CD4-positive, alpha-beta T cell treated with Interferon gamma for 1 hour (primary cell): ENCODE measurements around the gene CEBPG.

ENCODE experiments used
- DNase-seq: peaks from one replicate; pipeline ENCODE4 v3.0.0-alpha.2; 2020

The CEBPG gene

DNA sequence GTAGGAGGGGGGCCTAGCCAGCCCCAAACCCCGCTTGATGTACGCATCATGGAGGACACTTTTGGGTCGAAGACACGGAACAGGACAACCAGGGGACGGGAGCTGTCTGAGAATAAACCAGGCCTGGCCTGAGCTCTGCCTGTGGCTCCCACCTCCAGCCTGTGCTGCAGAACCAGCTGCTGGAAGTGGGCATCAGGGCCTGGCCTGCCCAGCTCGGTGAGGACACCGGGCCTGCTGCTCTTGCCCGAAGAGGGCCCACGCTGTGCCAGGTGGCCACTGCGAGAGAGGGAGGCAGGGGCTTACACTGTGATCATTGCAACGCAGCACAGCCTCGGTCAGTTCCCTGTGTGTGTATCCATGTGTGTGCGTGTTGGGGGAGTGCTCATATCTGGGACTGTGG, 34.6 kb downstream of the CEBPG start:
- DNase-seq: no peak

DNA sequence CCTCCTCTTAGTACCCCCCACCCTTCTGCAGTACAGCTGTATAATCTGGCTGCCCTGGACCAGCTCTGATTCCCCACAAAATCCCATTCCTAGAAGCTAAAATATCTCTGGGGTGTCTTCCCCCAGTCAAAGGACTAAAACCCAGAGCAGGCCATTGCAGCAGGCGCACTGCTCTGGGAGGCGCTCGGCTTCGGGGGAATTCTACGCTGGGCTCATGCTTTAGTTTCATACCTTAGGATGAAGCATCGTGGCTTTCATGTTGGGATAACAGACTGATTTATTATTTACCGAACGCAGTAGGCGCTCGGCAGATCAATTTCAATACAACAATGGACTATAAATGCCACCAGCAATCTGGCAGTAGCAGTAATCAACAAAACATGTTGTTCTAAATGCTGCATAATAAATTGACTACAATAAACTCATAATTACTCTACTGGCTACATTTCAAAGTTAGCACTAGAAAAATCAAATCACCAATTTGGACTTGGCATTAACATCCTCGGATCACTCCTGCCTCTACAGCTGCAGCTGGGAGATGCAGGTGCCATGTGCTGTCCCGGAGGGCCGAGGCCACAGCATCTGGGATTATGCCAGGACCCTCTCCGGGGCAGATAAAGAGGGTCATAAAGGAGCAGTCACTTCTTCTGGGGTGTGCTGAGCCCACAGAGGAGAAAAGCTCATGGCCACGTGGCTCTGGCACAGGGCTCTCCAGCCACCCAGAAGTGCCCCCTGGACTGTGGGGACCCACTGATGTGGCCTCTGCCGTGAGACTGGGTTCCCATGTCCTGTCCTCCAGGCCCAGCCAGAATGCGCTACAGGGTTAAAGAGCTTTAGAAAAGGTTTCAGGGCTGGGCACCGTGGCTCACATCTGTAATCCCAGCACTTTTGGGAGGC, 35.3 kb downstream of the CEBPG start:
- no peak for DNase-seq

DNA sequence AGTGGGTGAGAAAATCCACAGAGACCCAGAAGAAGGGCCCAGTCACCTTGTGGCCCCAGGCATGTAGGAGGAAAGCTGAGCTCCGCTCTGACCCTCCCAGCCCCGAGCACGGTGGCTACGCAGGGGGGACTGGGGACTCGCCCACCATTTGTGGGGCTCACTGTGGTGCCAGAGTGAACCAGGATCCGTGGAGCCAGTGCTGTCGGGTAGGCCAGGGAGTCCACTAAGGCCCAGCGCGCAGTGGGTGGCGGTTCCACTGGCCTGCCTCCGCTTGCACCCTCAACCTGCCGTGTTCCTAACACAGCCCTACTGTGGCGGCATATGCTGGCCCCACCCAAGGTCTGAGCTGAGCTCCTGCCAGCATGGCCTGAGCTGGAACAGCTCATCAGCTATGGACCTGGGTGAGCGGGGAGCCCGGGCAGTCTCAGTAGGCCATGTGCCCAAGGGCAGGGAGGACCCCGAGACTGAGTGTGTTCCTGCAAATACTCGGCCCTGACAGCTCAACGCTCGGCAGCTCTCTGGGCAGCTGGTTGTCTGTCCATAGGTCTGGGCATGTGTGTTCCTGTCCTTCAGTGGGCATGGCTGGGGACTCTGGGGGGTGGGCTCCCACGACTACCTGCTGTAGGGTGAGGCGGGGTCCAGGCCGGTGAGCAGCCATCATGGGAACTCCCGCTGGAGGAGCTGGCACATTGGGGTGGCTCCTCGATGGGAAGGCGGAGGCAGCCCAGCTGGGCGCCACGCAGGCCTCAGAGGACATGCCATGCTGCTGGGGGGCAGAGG, 36.6 kb downstream of the CEBPG start:
- no peak for DNase-seq

DNA sequence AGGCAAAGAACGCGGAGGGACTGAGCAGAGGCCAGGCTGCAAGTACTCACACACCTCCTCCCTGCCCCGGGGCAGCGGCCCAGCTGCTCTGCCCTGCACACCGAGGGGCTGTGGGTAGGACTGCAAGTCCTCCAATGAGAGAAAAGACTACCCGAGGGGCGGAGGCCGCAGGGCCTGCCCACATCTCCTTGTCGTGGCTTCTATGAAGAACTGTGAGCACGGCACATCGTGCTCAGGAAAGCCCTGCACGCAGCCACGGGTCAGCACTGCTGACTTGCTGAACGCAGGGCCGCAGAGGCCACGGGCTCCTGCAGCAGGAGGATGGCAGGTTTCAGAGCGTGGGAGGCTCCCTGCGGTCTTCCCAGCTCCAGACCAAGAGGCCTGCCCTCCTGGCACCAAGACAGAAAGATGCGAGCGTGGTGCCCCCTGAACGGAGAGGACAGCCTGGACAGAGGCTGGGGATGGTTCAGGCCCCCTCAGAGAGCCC, 37.4 kb downstream of the CEBPG start:
- no peak for DNase-seq

DNA sequence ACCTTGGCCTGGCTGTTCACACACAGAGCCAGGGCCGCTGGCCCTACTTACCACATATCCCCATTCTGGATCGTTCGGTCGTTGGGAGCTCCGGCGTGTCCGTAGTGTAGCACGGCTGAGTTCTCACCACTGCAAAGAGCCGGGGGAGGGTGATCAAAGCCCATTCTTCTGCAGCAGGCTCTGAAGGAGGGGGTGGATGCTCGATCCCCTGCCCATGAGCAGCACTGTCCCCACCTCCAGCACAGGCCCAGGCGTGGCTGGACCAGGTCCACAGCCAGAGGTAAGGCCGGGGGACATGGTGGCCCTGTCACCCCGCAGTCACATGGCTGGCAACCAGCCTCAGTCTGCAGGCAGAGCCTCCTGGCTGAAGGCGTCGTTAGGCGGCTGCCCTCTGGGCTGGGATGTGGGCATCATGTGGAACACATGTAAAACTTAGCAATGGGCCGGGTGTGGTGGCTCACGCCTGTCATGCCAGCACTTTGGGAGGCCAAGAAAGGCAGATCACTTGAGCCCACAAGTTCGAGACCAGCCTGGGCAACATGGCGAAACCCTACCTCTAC, 38.2 kb downstream of the CEBPG start:
- no peak for DNase-seq

DNA sequence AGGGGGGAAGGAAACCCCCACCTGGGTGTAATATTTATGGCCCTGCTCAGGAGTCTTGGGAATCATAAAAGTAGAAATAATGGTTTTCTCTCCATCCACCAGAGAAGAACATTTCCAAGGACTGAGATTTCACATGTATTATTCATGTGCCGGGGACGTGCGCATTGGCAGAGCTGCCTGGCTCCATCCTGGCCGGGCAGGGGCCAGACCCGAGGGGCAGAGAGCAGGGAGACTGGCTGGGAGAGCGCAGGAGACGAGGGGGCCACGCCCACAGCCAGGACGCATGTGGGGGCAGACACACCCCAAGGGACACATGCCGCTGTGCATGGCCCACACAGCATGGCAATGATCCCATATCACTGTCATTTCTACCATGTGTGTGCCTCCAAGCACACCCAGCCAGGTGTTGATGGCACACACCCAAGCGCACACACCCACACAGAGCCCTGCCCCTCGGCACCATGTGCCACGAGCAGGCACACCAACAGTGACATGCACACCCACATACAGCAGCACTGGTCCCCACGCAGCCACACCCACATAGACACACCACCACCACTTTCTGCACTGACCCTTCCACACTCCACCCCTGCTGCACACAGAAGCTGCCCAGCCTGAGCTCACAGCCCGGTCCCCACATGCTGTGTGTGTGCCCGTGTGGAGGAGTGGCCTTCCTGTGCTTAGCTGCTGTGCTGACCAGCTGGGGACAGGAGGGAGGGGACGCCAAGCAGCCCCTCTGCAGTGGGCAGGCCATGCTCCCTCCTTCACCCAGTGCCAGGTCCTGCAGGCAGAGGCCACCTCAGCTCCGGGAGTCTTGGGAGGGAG, 39.3 kb downstream of the CEBPG start:
- DNase-seq: no peak

DNA sequence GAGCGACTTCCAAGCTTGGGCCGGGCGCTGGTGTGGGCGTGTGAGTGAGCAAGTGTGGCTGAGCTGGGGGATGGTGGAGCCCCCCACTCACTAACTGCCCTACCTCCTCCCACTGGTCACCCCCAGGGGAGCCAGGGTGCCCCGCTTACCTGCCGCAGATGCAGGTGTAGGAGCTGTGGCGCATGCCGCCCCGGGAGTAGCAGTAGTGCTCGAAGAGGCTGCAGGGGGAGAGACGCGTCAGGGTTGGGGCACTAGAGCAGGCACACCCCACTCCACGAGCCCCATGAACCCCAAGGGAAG, 39.9 kb downstream of the CEBPG start:
- DNase-seq: no peak

DNA sequence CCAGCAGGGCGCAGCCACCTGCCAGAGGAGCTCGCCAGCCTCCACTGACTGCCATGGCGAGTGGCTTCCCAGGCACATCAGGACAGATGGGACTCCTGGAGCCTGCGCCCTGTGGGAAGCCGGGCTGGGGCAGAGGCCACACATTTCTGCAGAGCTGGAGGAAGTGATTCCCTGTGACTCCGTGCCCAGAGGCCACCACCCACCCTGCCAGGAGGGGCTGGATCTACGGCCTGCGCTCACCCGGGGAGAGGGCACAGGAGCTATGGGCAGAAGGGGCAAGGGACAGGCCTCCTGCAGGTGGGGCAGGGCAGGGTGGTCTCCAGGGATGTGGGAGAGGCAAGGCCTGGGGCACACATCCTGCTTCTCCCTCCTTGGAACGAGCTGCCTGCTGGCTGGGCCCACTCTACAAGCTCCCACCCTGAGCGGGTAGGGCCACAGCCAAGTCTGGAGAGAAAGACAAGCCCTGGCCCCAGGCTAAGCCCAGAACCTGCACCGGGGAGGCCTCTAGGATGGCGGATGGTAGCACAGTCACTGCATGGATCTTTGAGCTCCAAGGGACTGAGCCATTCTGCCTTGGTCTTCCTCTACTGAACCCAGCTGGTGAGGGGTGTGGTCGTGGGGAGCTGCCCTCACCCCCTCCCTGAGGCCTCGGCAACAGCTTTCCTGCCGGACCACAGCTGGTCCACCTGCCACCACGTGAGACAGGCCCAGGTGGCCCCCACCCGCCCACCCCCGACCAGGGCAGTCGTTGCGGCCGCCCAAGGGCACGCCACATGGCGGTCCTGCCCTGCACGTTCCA, 40.6 kb downstream of the CEBPG start:
- DNase-seq: no peak

DNA sequence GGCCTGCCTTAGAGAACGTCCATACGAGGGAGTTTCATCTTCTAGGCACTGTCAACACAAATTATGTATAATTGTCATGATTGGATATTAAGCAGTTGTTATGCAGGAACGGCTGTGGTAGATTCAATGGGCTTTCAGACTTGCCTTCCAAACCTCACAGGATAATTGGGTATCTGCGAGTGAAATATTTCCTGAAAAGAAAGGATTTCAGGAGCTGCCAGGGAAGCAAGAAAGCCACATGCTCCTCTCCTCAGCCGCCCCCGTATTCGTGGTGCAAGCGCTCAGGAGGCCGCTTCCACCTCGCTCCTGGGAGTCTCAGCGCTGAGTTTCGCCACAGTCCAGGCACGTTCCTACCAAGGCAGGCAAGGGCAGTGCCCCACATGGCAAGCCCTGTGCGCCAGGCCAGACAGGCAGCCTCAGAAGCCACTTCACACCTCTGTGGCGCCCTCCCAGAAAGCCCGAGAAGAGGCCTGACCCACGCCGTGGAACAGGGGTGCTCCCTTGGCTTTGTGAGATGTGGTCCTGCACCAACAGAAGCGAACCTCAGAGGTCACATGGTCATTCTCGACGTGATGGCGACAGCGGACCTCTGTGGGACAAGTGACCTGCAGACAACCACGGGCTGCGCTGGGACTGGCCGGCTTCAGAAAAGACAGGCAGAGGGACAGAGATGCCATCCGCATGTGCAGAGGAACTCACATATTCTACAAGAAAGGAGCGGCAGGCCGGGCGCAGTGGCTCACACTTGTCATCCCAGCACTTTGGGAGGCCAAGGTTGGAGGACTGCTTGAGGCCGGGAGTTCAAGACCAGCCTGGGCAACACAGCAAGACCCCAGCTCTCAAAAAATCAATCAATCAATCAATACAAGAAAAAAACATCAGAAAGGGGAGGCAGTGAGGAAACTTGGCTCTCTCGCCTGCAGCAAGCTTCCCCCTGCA, 41.4 kb downstream of the CEBPG start:
- no peak for DNase-seq

DNA sequence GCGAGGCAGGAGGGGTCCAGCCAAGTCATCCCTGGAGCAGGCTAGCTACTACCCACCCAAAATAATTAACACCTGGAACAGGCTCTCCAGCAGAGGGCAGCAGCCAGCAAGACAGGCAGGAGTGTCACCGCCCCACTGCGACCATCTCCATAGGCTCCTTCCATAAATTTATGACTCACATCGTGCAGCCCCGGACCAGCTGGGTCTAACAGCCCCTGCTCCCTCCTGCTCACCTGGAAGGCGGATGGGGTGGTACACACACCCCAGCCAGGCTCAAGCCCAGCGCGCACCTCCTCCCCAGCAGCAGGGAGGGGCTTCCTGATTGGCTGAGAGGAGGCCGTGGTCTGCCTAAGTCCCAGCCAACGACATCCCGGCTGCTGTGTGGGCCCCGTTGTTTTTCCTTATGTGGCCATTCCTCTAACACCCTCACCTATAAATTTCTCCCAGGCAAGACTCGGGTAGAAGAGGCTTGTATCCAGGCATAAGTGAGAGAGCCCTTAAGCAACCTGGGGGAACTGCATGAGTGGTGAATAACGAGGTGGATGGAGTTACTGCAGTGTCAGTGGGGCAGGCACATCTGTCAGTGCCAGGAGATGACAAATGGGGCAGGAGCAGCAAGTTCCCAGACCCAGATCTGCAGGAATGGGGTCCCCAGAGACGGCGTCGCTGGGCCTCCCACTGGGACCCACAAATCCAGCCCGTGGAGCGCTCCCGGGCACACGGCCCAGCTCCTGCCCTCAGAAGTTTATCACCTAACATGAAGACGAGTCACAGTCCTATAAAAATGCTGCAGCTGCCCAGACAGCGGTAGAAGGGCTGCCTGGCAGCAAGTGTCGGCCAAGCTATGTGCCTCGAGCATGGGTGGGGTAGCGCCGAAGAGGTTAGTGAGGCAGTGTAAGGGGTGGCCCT, 43.1 kb downstream of the CEBPG start:
- DNase-seq: peak; percentile 56

DNA sequence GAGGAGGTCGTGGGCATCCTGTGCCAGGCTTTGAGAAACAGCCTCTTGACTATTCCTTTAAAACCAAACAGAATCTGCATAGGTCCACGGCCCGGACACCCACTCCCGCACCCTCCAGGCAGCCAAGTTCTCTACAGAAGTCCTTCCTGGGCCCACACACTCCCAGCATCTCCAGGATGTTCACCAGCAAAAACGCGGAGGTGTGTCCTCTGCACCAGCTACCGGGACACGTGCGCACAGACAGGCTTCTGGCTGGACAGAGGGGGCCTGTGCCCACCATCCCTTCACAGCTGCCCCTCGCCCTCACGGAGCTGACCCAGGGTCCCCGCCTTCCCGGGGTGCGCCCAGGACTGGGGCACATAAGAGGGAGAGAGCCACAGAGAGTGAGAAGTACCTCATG, 44.2 kb downstream of the CEBPG start:
- DNase-seq: no peak

DNA sequence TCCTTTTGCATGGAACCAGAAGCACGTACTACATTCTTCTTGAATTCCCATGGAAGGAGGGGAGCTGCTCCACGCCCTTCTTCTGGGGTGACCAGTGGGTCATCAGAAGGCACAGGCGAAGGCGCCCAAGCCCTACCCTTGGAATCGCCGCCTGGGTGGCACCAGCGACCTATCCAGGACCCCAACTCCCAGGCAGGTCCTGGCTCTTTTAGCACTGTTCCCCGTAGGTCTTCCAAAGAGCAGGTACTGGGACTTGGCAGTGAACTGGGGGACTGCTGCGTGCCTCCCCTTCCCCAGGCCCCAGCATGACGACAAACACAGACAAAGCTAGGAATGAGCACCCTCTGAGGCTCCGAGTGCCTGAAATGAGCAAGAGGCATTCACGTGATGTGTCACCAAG, 45.0 kb downstream of the CEBPG start:
- DNase-seq: no peak

DNA sequence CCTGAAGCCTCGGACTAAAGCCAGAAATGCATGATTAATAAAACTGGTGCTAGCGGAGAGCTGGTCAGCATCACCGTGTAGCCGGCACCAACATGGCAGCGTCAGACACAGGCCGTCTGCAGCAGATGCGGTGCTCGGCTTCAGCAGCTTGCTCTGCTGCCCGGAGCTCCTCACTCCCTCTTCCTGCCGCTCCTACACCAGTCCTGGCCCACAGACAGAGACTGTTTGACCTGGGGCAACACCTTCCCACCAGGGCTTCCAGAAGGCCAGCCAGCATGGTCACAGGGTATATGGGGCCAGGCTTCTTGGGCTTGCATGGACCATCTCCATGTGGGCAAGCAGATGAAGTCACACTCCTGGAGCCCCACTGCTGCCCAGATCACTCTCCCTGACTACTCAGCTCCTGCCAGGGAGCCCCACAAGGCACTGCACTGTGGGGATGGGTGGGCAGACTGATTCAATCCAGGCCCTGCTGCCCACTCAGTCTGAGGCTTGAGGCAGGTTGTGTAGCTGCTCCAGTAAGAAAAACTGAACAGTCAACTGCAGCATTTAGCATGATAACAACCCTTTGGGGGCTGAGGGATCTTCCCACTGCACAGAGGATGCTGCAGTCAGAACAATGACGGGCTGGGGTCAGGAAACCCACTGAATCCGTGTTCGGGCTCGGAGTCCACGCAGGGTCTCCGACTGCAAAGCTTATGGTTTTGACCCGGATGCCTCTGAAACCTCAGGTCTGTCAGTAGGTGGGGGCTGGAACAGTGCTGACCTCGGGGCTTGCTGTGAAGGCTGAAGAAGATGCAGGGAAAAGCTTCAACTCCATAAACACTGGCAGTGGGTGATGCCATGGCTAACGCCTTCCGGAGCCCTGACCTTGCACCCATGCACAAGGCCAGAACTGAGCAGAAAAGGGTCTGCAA, 45.6 kb downstream of the CEBPG start:
- no peak for DNase-seq

DNA sequence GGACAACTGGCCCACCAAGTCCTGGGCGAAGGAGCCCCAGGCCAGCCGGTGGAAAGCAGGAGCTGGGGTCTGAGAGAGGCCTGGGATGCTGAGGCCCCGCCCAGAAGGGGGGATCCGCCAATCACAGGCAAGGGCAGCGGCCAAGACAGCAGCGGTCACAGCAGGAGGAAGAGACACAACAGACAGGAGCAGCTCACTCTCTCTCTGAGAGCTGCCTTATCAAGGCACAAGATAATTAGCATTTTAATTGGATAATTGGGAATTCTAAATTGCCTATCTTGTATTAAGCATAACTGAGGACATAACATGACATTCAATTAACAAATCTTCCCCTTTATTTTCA, 46.2 kb downstream of the CEBPG start:
- DNase-seq: no peak

DNA sequence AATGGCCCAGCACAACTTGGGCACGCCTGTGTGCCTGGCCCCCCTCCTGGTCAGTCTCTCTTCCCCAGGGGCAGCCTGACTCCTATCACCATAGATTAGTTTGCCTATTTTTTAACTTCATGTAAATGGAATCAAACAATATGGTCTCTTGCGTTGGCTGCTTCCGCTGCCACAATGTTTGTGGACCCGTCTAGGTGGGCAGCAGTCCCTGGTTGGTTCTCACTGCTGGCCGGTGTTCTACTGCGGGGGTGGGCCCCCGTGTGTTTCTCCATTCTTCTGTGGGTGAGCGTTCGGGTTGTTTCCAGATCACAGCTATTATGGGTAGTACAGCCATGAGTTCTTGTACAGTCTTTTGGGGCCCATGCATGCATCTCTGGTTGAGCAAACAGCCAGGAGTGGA, 47.3 kb downstream of the CEBPG start:
- DNase-seq: no peak

DNA sequence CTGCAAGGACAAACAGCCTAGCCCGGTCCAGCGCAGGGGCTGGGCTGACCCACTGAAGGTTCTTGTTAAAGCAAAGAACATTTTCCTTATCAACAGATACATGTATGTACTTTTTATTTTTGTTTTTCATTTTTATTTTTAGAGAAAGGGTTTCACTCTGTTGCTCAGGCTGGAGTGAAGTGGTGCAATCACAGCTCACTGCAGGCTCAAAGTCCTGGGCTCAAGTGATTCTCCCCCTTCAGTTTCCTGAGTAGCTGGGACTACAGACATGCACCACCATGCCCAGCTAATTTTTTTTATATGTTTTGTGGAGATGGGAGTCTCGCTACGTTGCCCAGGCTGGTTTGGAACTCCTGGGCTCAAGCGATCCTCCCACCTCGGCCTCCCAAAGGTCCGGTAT, 47.9 kb downstream of the CEBPG start:
- DNase-seq: no peak

DNA sequence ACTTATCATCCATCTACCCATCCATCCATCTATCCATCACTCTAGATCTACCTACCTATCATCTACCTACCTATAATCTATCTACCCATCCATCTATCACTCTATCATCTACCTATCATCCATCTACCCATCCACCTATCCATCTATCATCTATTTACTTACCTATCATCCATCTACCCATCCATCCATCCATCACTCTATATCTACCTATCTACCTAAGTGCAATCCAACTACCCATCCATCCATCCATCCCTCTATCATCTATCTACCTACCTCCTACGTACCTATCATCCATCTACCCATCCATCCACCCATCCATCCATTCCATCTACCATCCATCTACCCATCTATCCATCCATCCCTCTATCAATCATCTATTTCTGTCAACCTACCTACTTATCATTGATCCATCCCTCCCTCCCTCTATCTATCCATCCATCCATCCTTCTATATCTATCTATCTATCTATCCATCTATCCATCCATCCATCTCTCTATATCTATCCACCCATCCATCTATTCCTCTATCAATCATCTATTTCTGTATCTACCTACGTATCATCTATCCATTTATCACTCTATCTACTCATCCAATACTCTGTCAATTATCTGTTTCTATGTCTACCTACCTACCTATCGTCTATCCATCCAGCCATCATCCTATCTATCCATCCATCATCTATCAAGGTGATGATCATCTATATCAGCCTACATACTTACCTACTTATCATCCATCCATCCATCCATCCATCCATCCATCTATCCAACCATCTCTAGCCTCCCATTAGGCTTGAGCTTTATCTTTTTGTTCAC, 49.1 kb downstream of the CEBPG start:
- DNase-seq: no peak

DNA sequence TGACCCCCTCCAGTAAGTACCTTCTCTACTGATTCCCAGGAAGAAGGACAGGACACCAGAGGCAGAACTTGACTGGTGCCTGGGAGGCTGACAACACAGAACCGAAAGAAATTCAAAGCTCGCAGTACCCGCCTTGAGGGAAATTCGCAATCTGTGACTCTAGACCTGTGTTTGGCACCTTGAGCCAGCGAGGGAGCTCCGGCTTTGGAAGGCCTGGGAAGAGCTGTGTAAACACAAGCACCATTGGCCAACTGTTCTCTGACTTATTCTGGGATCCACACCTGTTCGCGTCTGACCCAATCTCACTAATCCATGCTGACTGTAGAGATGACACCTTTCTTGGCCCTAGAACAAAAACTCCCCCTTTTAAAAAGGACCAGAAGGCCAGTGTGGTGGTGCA, 50.7 kb downstream of the CEBPG start:
- no peak for DNase-seq
